ENCODE data around the gene ATP6V1B1.

The ATP6V1B1 gene

GRCh38 chr2:71003966-71004755, 68.5 kb downstream of the ATP6V1B1 start:
- Histone ChIP-seq H3K4me1 (ENCODE audit: low read length) (peaks cover 11% of the 10 kb centered on the region; the same call in 1 of the 2 replicates), H2AFZ (ENCODE audit: low read depth, low read length) (no peak overlapping the region), H3K9ac (ENCODE audit: low read length) (no peak overlapping the region), H3K4me3 (ENCODE audit: low read length) (no peak overlapping the region), H3K27ac (ENCODE audit: low read length) (no peak overlapping the region), H3K36me3 (replicated peaks; ENCODE audit: low read depth, low read length) (no peaks in the 10 kb centered on the region), H3K9me3 (ENCODE audit: insufficient read depth, low read length) (no peaks in the 10 kb centered on the region), H3K27me3 (ENCODE audit: low read depth, low read length) (no peaks in the 10 kb centered on the region), H3K79me2 (ENCODE audit: low read length) (no peaks in the 10 kb centered on the region), H4K20me1 (ENCODE audit: insufficient read depth, low read length) (no peaks in the 10 kb centered on the region), H3K4me2 (ENCODE audit: low read length) (no peak overlapping the region)
- TF ChIP-seq EZH2phosphoT487 (IDR thresholded peaks at IDR 0.05; ENCODE audit: low read depth): no peak
- TF ChIP-seq CTCF (IDR thresholded peaks at IDR 0.05; ENCODE audit: low read depth, low read length): no peak

DNA sequence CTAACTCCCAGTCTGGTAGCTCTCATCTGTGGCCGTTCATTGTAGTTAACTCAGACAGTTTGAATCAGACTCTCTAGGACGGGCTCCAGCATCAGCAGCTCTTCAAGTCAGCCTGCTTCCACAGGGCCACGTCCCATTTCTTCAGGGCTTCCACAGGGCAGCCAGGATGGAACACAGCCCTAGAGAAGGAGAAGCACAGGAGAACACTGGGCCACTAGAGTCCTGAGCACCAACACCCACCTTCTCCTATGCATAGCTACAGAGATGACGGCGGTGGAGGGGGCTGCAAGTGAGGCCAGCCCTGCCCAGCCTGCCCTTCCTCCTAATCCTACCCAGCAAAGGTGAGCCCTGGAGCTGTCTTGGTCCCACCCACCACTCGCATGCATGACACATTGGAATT, 69.2 kb downstream of the ATP6V1B1 start:
- Histone ChIP-seq H4K20me1 (ENCODE audit: insufficient read depth, low read length) (no peaks in the 10 kb centered on the region), H3K4me2 (ENCODE audit: low read length) (no peak overlapping the region)

DNA sequence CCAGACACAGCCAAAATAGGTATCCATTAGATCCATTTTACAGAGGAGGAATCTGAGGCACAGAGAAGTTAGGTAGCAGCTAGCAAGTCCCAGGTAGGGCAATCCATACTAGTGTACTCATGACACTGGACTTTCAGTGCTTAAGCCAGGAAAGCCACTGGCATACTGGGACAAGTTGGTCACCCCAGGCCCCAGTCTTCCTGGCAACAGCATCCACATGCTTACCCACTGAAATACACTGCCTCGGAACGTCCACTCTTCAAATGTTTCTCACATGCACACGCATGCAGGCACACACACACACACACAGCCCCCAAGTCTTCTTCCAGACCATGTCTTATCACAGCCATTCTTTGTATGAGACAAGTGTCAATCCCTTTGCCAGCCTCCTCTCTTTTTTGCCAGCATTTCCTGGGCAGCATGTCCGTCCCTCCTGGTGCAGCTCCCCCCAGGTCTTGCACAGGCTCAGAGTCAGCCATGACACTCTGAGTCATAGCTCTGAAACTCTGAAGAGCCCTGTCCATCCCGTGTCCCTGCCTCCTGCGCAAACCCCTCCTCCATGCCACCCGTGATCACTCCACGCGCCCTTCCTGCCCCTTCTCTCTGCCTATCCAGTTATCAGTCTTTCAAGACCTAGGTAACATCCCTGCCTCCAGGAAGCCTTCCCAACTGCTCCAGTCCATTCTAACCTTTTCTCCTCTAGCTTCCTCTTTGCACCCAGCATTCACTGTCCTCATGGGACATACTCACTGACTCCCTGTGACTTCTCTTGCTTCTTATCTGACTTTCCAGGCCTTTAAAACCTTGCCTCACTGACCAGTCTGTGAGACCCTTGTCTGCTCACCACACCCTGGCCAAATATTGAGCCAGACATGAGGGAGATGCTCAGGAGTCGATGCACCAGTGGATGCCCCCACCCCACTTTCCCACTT, 69.8 kb downstream of the ATP6V1B1 start:
- H3K27ac ChIP-seq (ENCODE audit: low read length): no peak overlapping the region
- H3K9me3 ChIP-seq (ENCODE audit: insufficient read depth, low read length): no peaks in the 10 kb centered on the region
- no peaks in the 10 kb centered on the region for H3K36me3 ChIP-seq (replicated peaks; ENCODE audit: low read depth, low read length)
- H4K20me1 ChIP-seq (ENCODE audit: insufficient read depth, low read length): no peaks in the 10 kb centered on the region
- H3K4me3 ChIP-seq (ENCODE audit: low read length): no peak overlapping the region
- H3K27me3 ChIP-seq (ENCODE audit: low read depth, low read length): no peaks in the 10 kb centered on the region
- H2AFZ ChIP-seq (ENCODE audit: low read depth, low read length): no peak overlapping the region
- H3K4me1 ChIP-seq (ENCODE audit: low read length): peaks cover 8% of the 10 kb centered on the region; the same call in 1 of the 2 replicates
- no peaks in the 10 kb centered on the region for H3K79me2 ChIP-seq (ENCODE audit: low read length)
- TF ChIP-seq CTCF (IDR thresholded peaks at IDR 0.05; ENCODE audit: low read depth, low read length): no peak
- TF ChIP-seq EZH2phosphoT487 (IDR thresholded peaks at IDR 0.05; ENCODE audit: low read depth): no peak
- H3K9ac ChIP-seq (ENCODE audit: low read length): no peak overlapping the region
- H3K4me2 ChIP-seq (ENCODE audit: low read length): no peak overlapping the region

More for the DNA sequence above, 69.2 kb downstream of the ATP6V1B1 start:
- Histone ChIP-seq H2AFZ (ENCODE audit: low read depth, low read length) (no peak overlapping the region), H3K36me3 (replicated peaks; ENCODE audit: low read depth, low read length) (no peaks in the 10 kb centered on the region), H3K9ac (ENCODE audit: low read length) (no peak overlapping the region), H3K4me1 (ENCODE audit: low read length) (peaks cover 11% of the 10 kb centered on the region; the same call in 1 of the 2 replicates), H3K9me3 (ENCODE audit: insufficient read depth, low read length) (no peaks in the 10 kb centered on the region), H3K79me2 (ENCODE audit: low read length) (no peaks in the 10 kb centered on the region), H3K27me3 (ENCODE audit: low read depth, low read length) (no peaks in the 10 kb centered on the region), H3K27ac (ENCODE audit: low read length) (no peak overlapping the region), H3K4me3 (ENCODE audit: low read length) (no peak overlapping the region)
- no peak for TF ChIP-seq EZH2phosphoT487 (IDR thresholded peaks at IDR 0.05; ENCODE audit: low read depth)
- no peak for TF ChIP-seq CTCF (IDR thresholded peaks at IDR 0.05; ENCODE audit: low read depth, low read length)

GRCh38 chr2:71006323-71006722, 70.6 kb downstream of the ATP6V1B1 start:
- Histone ChIP-seq H3K9me3 (ENCODE audit: insufficient read depth, low read length) (no peaks in the 10 kb centered on the region), H2AFZ (ENCODE audit: low read depth, low read length) (no peak overlapping the region), H3K27ac (ENCODE audit: low read length) (no peak overlapping the region), H3K4me3 (ENCODE audit: low read length) (no peak overlapping the region), H3K9ac (ENCODE audit: low read length) (no peak overlapping the region), H3K27me3 (ENCODE audit: low read depth, low read length) (no peaks in the 10 kb centered on the region), H3K79me2 (ENCODE audit: low read length) (no peaks in the 10 kb centered on the region), H4K20me1 (ENCODE audit: insufficient read depth, low read length) (no peaks in the 10 kb centered on the region), H3K4me1 (ENCODE audit: low read length) (peaks cover 3% of the 10 kb centered on the region; the same call in 1 of the 2 replicates), H3K4me2 (ENCODE audit: low read length) (no peak overlapping the region), H3K36me3 (replicated peaks; ENCODE audit: low read depth, low read length) (no peaks in the 10 kb centered on the region)
- TF ChIP-seq EZH2phosphoT487 (IDR thresholded peaks at IDR 0.05; ENCODE audit: low read depth) (no peak), CTCF (IDR thresholded peaks at IDR 0.05; ENCODE audit: low read depth, low read length) (no peak)

All from OCI-LY3 (cell line).